Urothelium cell line (cell line): Measurements from ENCODE around the gene CDR2.
A peak's percentile ranks its signal among the peaks of the same experiment; 100 is the strongest.
"Not testable (repeated sequence)": the region's sequence is repeated elsewhere in the genome, so short reads cannot be mapped to it uniquely, and the experiment has no call there.

Source experiments
- DNase-seq: peaks from one replicate; pipeline ENCODE4 v3.0.0; 2011; ENCODE audit warnings: low spot score, mixed read lengths
- FAIRE-seq: peaks from 2 replicates; lab custom pipeline; 2011; peaks lifted over from hg19 to GRCh38; lab: Jason Lieb, UNC

Gene CDR2

GRCh38 chr16:22374311-22375116 is at the start of gene CDR2:
TSS of gene CDR2 (minus strand) at chr16:22374619. CDS start at chr16:22374309, 310 bp downstream.
- FAIRE-seq (no peak), DNase-seq (peak; percentile 98)

- FAIRE-seq (peak; percentile 94), DNase-seq (no peak)
Measured at GRCh38 chr16:22423716-22424115, 49.3 kb upstream of the CDR2 start.

DNA sequence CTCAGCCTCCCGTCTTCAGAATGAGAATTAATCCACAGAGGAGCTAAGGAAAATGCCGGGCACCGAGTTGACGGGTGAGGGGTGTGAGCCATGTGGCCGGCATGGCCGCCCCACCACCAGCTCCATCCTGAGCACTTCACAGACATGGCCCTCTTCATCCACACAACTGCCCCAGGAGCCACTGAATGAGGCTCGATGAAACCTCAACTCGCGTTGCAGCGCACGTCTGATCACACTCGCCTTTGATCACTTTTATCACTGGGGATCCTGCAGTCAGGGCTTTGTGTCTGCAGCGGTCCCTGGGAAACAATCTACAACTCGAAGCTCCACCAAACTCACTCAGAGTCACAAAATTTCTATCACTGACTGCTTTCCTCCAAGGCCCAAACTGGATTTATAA is 46.7 kb upstream of the CDR2 start:
- no peak for DNase-seq
- no peak for FAIRE-seq

DNA sequence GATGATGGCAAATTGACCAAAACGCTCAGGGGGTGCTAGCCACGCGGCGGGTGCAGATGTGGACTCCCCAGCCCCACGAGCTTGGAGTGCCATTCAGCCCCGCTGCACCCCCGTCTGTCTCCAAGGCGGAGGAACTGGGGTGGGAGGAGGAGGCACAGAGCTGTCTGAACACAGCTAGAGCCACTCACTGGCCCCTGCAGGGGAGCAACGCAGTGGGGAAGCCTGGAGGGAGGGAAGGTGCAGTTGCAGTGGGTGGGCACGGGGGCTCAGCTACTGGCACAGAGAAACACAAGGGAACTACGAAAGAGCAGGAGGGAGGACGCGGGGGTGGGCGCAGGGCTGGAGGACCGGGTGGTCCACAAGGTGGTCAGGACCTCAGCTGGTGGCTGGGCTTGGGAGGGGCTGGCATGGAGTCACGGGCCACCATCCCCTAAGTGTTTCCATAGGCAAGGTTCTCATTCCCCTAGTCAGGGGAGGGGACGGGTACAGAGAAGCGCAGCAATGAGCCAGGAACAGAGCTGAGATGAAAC is 46.3 kb upstream of the CDR2 start:
- FAIRE-seq, result no peak
- DNase-seq, result no peak

GRCh38 chr16:22419908-22420307 is 45.5 kb upstream of the CDR2 start:
- no peak for FAIRE-seq
- no peak for DNase-seq

DNA sequence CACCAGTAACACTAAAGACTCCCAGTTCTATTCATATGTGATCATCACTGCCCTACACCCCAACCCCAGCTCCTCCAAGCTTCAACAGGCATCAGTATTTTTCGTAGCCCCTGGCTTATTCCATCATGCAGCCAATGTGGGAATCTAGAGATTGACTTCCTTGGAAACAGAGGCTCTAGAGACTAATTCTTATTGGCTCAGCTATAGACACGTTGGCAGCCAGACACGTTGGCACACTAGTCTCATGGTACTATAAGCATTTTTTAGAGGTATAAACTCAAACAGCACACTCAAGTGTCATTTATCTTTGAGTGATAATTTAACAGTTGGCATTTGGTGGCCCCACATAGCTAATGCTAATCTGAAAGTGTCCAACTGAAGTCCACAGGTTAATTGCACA is 44.4 kb upstream of the CDR2 start:
- DNase-seq (no peak), FAIRE-seq (no peak)

DNA sequence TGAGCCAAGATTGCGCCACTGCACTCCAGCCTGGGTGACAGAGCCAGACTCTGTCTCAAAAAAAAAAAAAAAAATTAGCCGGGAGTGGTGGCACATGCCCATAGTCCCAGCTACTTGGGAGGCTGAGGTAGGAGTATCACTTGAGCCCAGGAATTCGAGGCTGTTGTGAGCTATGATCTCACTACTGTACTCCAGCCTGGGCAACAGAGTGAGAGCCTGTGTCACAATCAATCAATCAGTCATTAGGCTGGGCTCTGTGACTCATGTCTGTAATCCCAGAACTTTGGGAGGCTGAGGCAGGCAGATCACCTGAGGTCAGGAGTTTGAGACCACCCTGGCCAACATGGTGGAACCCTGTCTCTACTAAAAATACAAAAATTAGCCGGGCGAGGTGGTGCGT is 43.4 kb upstream of the CDR2 start:
- FAIRE-seq, DNase-seq: not testable (repeated sequence)

- DNase-seq (no peak), FAIRE-seq (no peak)
Measured at GRCh38 chr16:22417019-22417418, 42.6 kb upstream of the CDR2 start.

DNA sequence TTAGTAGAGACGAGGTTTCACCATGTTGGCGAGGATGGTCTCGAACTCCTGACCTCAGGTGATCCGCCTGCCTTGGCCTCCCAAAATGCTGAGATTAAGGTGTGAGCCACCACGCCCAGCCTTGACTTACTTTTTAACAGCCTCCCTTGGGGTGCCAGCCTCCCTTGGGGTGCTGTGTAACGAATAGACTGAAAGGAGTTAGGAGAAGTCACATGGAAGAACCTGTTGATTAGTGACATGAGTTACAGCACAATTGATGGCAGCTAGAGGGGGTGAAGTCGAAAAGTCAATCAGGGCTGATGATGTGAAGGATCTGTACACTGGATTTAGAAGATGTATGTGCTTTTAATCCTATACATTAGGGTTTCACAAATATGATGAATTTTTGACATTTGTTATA is 39.4 kb upstream of the CDR2 start:
- FAIRE-seq, result no peak
- no peak for DNase-seq

GRCh38 chr16:22407486-22407885 is 33.1 kb upstream of the CDR2 start:
- DNase-seq (no peak), FAIRE-seq (no peak)

- FAIRE-seq (no peak), DNase-seq (no peak)
Measured at GRCh38 chr16:22402191-22402590, 27.8 kb upstream of the CDR2 start.

DNA sequence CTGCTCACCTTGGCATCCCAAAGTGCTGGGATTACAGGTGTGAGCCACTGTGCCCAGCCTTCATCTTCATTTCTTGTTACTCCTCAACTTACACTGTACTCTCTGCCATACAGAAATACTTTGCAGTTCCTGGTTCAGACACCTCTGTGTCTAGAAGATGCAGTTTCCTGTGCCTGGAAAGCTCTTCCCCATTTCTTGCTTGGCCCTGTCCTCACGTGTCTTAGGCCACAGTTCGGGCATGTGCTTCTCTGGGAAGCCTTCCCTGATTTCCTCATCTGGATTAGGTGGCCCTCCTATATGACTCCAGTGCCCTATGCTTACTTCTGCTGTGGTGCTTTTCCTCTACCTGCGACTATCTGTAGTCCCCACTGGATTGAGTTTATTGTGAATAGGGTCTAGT is 26.5 kb upstream of the CDR2 start:
- DNase-seq (no peak), FAIRE-seq (no peak)

DNA sequence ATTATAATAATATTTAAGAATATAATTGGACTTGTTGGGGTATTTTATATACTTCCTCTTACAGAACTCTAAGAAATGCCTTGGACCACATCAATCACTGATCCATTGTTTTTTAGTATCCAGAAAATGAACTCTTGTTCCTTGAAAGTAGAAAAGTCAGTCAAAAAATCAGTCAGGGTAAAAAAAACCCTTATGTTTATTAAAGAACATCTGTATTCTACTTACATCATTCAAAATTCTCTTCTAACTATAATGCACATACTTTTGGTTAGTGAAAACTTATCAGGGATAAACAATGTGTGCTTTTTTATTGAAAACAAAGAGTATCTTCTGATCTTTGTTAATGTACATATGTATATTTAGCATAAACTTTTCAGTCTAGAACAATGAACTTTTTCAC is 23.5 kb upstream of the CDR2 start:
- DNase-seq, result no peak
- FAIRE-seq, result no peak

DNA sequence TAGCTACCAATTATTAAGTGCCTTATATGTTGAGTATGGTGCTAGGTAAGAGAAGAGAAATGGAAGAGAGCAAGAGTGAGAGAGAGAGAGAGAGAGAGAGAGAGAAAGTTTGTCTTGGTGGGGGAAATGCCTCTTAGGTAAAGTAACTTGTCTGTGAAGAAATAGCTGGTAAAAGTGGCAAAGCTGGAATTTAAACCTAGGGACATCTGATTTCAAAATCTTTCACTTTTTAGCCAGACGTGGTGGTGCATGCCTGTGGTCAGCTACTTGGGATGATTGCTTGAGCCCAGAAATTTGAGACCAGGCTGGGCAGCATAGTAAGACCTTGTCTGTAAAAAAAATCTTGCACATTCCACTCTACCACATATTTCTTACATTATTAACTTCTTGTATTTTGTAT is 23.0 kb upstream of the CDR2 start:
- DNase-seq (peak; percentile 46), FAIRE-seq (no peak)

- FAIRE-seq, result no peak
Measured at GRCh38 chr16:22395960-22396359, 21.5 kb upstream of the CDR2 start.

DNA sequence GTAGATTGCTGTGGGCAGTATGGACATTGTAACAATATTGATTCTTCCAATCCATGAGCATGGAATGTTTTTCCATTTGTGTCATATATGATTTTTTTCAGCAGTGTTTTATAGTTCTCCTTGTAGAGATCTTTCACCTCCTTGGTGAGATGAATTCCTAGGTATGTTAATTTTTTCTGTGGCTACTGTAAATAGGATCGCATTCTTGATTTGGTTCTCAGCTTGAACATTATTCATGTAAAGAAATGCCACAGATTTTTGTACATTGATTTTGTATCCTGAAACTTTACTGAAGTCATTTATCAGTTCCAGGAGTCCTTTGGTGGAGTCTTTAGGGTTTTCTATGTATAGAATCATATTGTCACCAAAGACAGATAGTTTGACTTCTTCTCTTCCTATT is 19.7 kb upstream of the CDR2 start:
- FAIRE-seq (no peak), DNase-seq (no peak)

More at GRCh38 chr16:22395960-22396359, 21.5 kb upstream of the CDR2 start:
- DNase-seq, result no peak

DNA sequence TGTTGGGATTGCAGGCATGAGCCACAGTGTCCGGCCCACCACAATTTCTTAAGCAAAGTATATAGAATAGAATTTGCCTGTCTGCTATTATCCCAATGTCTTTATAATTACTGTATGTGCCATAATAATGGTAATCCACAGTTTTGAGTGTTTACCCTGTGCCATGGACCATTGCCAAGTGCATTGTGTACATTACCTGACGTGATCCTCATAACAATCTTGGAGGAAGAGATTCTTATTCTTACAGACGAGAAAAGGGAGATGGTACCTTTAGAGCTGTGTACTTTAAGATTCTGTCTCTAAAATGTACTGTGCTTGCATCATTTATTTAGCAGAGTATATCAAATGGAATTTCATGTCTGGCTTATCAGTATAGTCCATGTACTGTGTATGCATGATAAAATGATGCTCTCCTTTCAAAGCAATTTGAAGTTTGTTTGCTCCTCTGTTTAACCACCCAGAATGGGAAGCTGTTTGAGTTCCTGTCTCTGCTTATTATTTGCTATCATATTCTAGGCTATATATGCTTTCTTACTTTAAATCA is 13.8 kb upstream of the CDR2 start:
- no peak for DNase-seq
- FAIRE-seq, result no peak

GRCh38 chr16:22386976-22387375 is 12.6 kb upstream of the CDR2 start:
- DNase-seq (peak; percentile 22), FAIRE-seq (no peak)

DNA sequence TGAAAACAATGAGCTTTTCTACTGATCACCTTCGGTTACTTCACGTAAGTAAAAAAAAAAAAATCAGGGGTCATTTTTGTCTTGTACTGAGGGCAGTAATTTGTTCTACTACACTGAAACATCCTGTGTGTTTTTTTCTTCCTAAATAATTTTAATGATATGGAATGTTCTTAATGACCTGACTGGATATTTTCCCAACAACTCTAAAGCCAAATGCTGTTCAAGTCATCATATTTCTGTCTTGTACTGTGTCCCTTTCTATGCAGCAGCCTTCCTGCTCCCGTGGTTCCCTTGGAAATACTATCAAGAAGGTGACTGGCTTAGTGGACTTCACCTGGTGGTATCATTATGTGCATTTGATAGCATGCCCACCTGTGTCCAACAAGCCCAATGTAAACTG is 10.8 kb upstream of the CDR2 start:
- FAIRE-seq (no peak), DNase-seq (no peak)

DNA sequence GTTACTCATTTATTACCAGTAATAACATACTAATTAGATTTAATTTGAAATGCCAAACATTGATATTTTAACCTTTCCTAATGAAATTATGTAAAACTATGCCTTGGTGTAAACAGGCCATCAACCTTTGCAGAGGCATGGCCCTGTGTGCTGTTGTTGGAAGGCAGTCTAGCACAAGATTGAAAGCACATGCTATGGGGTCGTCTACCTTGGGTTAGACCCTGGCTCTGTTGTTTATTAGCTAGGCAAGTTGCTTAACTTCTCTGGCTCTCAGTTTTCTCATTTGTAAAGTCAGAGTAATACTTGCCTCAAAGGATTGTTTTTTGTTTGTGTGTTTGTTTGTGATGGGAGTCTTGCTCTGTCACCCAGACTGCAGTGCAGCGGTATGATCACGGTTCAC is 9.4 kb upstream of the CDR2 start:
- no peak for DNase-seq
- no peak for FAIRE-seq

- FAIRE-seq (no peak), DNase-seq (no peak)
Measured at GRCh38 chr16:22381392-22381791, 7.0 kb upstream of the CDR2 start.

GRCh38 chr16:22380529-22380928 is 6.1 kb upstream of the CDR2 start:
- DNase-seq (no peak), FAIRE-seq (no peak)
